Breast epithelium (tissue), 4 donors: ENCODE measurements around the gene PIK3C2G. TPM values are rescaled to one million over a fixed set of nuclear protein-coding genes. Genes with fewer than 3 reads are reported as not detected.

Experiments used
- DNase-seq, 2 donors: peaks; one replicate each; pipeline ENCODE4 v3.0.0-alpha.2; 2019; ENCODE audit warnings: low spot score in 2 of 2
- H3K27ac ChIP-seq, 2 donors: fragments of 200-600 bp; sonication (generic) in 1 of 2; one replicate each; pipeline ENCODE4 v1.5.1; 2016 to 2019; ENCODE audit warnings: mild to moderate bottlenecking in 1 of 2
- H3K27me3 ChIP-seq, 2 donors: fragments of 200-600 bp; sonication (generic) in 1 of 2; one replicate each; pipeline versions ENCODE4 v1.5.1 to v1.6.0; 2017 to 2019; ENCODE audit warnings: control low read depth in 1 of 2, mild to moderate bottlenecking in 1 of 2
- H3K36me3 ChIP-seq: fragments of 200-600 bp; one replicate; pipeline ENCODE4 v1.5.1; 2019
- H3K4me1 ChIP-seq, 2 donors: fragments of 200-600 bp; sonication (generic); one replicate each; pipeline ENCODE4 v1.5.1; 2016 to 2019; ENCODE audit warnings: control low read depth in 1 of 2
- H3K4me3 ChIP-seq, 3 donors: fragments of 200-600 bp; sonication (generic); 1 replicate in 2 of 3; 2 replicates in 1 of 3; pipeline ENCODE4 v1.5.1; 2016 to 2019; ENCODE audit warnings: mild to moderate bottlenecking in 3 of 3, moderate library complexity in 2 of 3
- H3K9me3 ChIP-seq, 2 donors: fragments of 200-600 bp; sonication (generic) in 1 of 2; one replicate each; pipeline ENCODE4 v1.5.1; 2016 to 2019; ENCODE audit warnings: control low read depth in 1 of 2
- CTCF ChIP-seq, 3 donors: fragments of 450-650 bp; IDR thresholded peaks; one replicate each; pipeline ENCODE4 v1.5.1; 2016 to 2017; ENCODE audit warnings: antibody characterized with exemption in 3 of 3, mild to moderate bottlenecking in 3 of 3, moderate library complexity in 3 of 3
- POLR2A ChIP-seq: fragments of 450-650 bp; IDR thresholded peaks from one replicate; pipeline ENCODE4 v1.6.1; 2016; ENCODE audit warnings: antibody characterized with exemption, mild to moderate bottlenecking, moderate library complexity
- POLR2AphosphoS5 ChIP-seq, 3 donors: sonication (generic); formaldehyde crosslinking; IDR thresholded peaks; one replicate each; pipeline ENCODE4 v1.6.1; 2017; ENCODE audit warnings: antibody characterized with exemption in 3 of 3
- intact Hi-C: fragments of 100-400 bp; cut with DNase I; formaldehyde crosslinking; loops from one replicate; pipeline ENCODE4 v1.15.1; 2023; ENCODE audit warnings: low total_unique reads
- total RNA-seq, 3 donors: library from RNA; depleted of rRNA; stranded (reverse); fragments of >200 nt; gene quantifications; one replicate each; pipeline ENCODE4 v1.1.0, GENCODE V29; 2016

PIK3C2G gene
- total RNA-seq, 3 donors from 2014 or later, result 0.16 to 164 (median 35.1) TPM

DNA sequence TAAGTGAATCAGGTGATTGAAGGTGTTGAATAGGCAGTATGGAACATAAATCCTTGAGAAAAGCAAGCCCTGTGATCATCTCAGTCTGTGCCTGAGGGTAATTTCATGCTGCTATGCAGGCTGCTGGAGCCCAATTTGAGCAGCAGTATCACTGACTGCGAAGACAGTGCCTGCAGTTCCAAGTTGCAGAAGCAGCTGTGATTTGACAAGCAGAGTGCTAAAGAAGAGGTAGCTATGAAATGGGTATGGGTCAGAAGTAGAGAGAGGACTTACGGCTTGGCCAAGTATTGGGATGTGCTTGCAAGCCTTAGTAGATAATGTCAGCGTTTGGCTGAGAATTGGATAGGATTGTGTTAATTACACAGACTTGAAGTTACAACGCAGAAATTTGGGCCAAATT, 22.5 kb downstream of the PIK3C2G start:
- H3K9me3 ChIP-seq, result no peaks in the 10 kb centered on the region
- no peak for DNase-seq

GRCh38 chr12:18284386-18284785, 23.1 kb downstream of the PIK3C2G start:
- no peaks in the 10 kb centered on the region for H3K9me3 ChIP-seq
- peak overlapping the region in 1 of 2 donors; percentile 50 for H3K27ac ChIP-seq
- intact Hi-C loops, result no loop called here
- no peak for DNase-seq
- H3K4me3 ChIP-seq, result no peak overlapping the region
- no peaks in the 10 kb centered on the region for H3K27me3 ChIP-seq
- TF ChIP-seq CTCF (IDR thresholded peaks at IDR 0.05) (no peak), POLR2A (no peak), POLR2AphosphoS5 (IDR thresholded peaks at IDR 0.05) (no peak)
- peaks cover 0 to 5% of the 10 kb centered on the region in 2 donors for H3K4me1 ChIP-seq
- no peaks in the 10 kb centered on the region for H3K36me3 ChIP-seq

More for the DNA sequence above, 22.5 kb downstream of the PIK3C2G start:
- intact Hi-C loops, result no loop called here
- Histone ChIP-seq H3K4me3 (no peak overlapping the region), H3K36me3 (no peaks in the 10 kb centered on the region), H3K27ac (peak overlapping the region; percentile 50 to 62), H3K4me1 (peaks cover 0 to 5% of the 10 kb centered on the region in 2 donors), H3K27me3 (no peaks in the 10 kb centered on the region)
- TF ChIP-seq POLR2A (no peak), CTCF (IDR thresholded peaks at IDR 0.05) (no peak), POLR2AphosphoS5 (IDR thresholded peaks at IDR 0.05) (no peak)

DNA sequence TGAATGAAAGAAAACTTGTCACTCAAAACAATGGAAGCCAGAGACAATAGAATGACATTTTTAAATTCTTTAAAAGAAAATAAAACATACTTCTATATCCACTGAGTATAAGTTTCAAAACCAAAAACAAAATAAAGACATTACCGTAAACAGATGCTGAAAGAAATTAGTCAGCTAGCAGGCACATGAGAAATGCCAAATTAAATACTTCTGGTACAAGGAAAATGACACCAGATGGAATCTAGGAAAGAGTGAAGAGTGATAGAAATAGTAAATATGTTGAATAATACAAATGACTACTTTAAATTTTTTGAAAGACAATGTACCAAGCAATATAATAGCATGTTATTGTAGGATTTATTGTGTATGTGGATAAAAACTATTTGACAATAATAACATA, 23.8 kb downstream of the PIK3C2G start:
- no peak for TF ChIP-seq POLR2A
- intact Hi-C loops, result no loop called here
- Histone ChIP-seq H3K27ac (no peak overlapping the region), H3K36me3 (no peaks in the 10 kb centered on the region), H3K4me3 (no peak overlapping the region), H3K9me3 (no peaks in the 10 kb centered on the region), H3K27me3 (no peaks in the 10 kb centered on the region), H3K4me1 (peaks cover 0 to 5% of the 10 kb centered on the region in 2 donors)
- no peak for DNase-seq

- no peak for DNase-seq
- H3K4me3 ChIP-seq, result no peak overlapping the region
- H3K9me3 ChIP-seq, result no peaks in the 10 kb centered on the region
- no peaks in the 10 kb centered on the region for H3K36me3 ChIP-seq
- no peaks in the 10 kb centered on the region for H3K27me3 ChIP-seq
- intact Hi-C loops, result no loop called here
- no peak for TF ChIP-seq POLR2AphosphoS5 (IDR thresholded peaks at IDR 0.05)
- TF ChIP-seq POLR2A, result no peak
- TF ChIP-seq CTCF (IDR thresholded peaks at IDR 0.05), result no peak
- peak overlapping the region; percentile 9 to 46 for H3K27ac ChIP-seq
- no peaks in the 10 kb centered on the region for H3K4me1 ChIP-seq
These were observed 29.1 kb downstream of the PIK3C2G start for GRCh38 chr12:18290386-18290785.

DNA sequence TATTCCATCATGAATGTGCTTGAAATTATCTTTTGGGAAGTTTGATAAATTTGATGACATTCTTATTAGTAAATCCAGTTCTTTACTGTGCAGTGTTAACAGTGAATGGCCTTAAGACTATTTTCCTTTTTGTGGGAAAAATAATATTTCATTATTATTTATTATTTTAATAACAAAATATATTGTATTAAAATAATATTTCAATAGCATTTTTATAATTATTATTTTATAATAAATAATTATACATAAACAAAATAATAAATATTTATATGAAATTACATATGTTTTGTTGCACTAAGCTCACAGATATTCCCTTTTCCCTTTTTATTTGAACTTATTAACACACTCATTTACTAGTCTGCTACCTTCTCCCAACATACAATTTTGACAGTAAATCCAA, 33.6 kb downstream of the PIK3C2G start:
- no peaks in the 10 kb centered on the region for H3K4me1 ChIP-seq
- no peak overlapping the region for H3K27ac ChIP-seq
- peaks cover 0 to 7% of the 10 kb centered on the region in 2 donors for H3K9me3 ChIP-seq
- no peaks in the 10 kb centered on the region for H3K27me3 ChIP-seq
- peaks cover 4% of the 10 kb centered on the region for H3K36me3 ChIP-seq
- H3K4me3 ChIP-seq, result no peak overlapping the region
- TF ChIP-seq CTCF (IDR thresholded peaks at IDR 0.05), result no peak
- TF ChIP-seq POLR2AphosphoS5 (IDR thresholded peaks at IDR 0.05), result no peak
- TF ChIP-seq POLR2A, result no peak
- no peak for DNase-seq
- intact Hi-C loops, result no loop called here
